DOHH2 (cell line): ENCODE measurements around the gene FREM1.

Source experiments
- H3F3A ChIP-seq: fragments of 200-600 bp; sonication (generic), shearing (Covaris generic); 2 replicates; pipeline ENCODE4 v1.6.0; 2016; ENCODE audit warnings: antibody characterized with exemption, mild to moderate bottlenecking; ENCODE audit not compliant: control insufficient read depth, insufficient read depth
- H3K27ac ChIP-seq: fragments of 200-600 bp; sonication (generic); 2 replicates; pipeline ENCODE4 v1.5.1; 2014; ENCODE audit warnings: low read depth, mild to moderate bottlenecking, low read length, moderate library complexity
- H3K27me3 ChIP-seq: fragments of 200-600 bp; sonication (generic); 2 replicates; pipeline ENCODE4 v1.6.1; 2014; ENCODE audit warnings: mild to moderate bottlenecking, low read length, mixed read lengths; ENCODE audit not compliant: control insufficient read depth
- H3K36me3 ChIP-seq: fragments of 200-600 bp; sonication (generic); 2 replicates; pipeline ENCODE4 v1.6.1; 2014; ENCODE audit warnings: mild to moderate bottlenecking, low read length, moderate library complexity, mixed read lengths; ENCODE audit not compliant: control insufficient read depth
- H3K4me1 ChIP-seq: fragments of 200-600 bp; sonication (generic); 2 replicates; pipeline ENCODE4 v1.6.1; 2014; ENCODE audit warnings: mild to moderate bottlenecking, low read length, mixed read lengths; ENCODE audit not compliant: control insufficient read depth
- H3K4me2 ChIP-seq: fragments of 200-600 bp; sonication (generic); 2 replicates; pipeline ENCODE4 v1.6.0; 2014; ENCODE audit warnings: mild to moderate bottlenecking, low read length, moderate library complexity
- H3K4me3 ChIP-seq: fragments of 200-600 bp; sonication (generic); 2 replicates; pipeline ENCODE4 v1.5.1; 2014; ENCODE audit warnings: mild to moderate bottlenecking, low read length, mixed read lengths
- H3K79me2 ChIP-seq: fragments of 200-600 bp; sonication (generic); 2 replicates; pipeline ENCODE4 v1.6.1; 2014; ENCODE audit warnings: mild to moderate bottlenecking, low read length, mixed read lengths; ENCODE audit not compliant: control insufficient read depth
- H3K9me2 ChIP-seq: fragments of 200-600 bp; sonication (generic); replicated peaks from 2 replicates; pipeline ENCODE4 v1.6.1; 2014; ENCODE audit warnings: mild to moderate bottlenecking, low read length, mixed read lengths; ENCODE audit not compliant: control insufficient read depth
- H3K9me3 ChIP-seq: fragments of 200-600 bp; sonication (generic); 2 replicates; pipeline ENCODE4 v1.6.1; 2014; ENCODE audit warnings: antibody characterized with exemption, low read length, mixed read lengths; ENCODE audit not compliant: control insufficient read depth, insufficient read depth
- H4K20me1 ChIP-seq: fragments of 200-600 bp; sonication (generic); 2 replicates; pipeline ENCODE4 v1.6.0; 2014; ENCODE audit warnings: low read depth, mild to moderate bottlenecking, antibody characterized with exemption, low read length, moderate library complexity; ENCODE audit not compliant: control insufficient read depth, insufficient read depth
- EZH2phosphoT487 ChIP-seq: fragments of 200-600 bp; sonication (generic); IDR thresholded peaks from 2 replicates; pipeline ENCODE4 v1.6.1; 2017; ENCODE audit warnings: borderline replicate concordance, mild to moderate bottlenecking, antibody characterized with exemption, low read length, moderate library complexity, mixed read lengths
- TF ChIP-seq, protein P1 (sequence below): fragments of 200-600 bp; sonication (generic); IDR thresholded peaks from one replicate; pipeline ENCODE4 v1.5.1; 2014; ENCODE audit warnings: antibody characterized with exemption, mild to moderate bottlenecking, low read depth, low read length; ENCODE audit not compliant: poor library complexity, severe bottlenecking

FREM1 gene

DNA sequence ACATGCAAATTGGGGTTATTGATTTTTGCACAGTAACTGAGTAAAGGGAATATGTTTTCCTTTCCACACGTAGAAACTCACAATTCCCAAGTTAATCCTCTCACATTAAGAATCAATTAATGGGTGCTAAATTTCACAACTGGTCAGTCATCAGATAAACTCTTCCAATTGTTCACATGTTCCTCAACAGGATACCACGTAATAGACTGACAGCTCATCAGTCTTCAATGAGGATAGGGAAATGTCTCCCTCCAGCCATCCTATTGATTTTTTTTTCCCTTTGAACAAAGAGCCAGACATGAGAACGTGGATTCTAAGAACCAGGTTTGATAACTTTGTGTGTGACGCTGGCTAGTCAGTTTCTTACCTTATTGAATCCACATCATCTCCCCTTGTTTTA is 186.9 kb downstream of the FREM1 start:
- Histone ChIP-seq H3F3A (no peaks in the 10 kb centered on the region), H3K79me2 (no peaks in the 10 kb centered on the region), H3K27ac (no peak overlapping the region), H3K27me3 (peaks cover 11% of the 10 kb centered on the region), H4K20me1 (no peaks in the 10 kb centered on the region), H3K9me3 (no peaks in the 10 kb centered on the region), H3K4me1 (no peaks in the 10 kb centered on the region), H3K9me2 (no peaks in the 10 kb centered on the region), H3K36me3 (no peaks in the 10 kb centered on the region), H3K4me3 (no peak overlapping the region), H3K4me2 (no peak overlapping the region)
- TF ChIP-seq EZH2phosphoT487: no peak
- TF ChIP-seq, protein P1, sequence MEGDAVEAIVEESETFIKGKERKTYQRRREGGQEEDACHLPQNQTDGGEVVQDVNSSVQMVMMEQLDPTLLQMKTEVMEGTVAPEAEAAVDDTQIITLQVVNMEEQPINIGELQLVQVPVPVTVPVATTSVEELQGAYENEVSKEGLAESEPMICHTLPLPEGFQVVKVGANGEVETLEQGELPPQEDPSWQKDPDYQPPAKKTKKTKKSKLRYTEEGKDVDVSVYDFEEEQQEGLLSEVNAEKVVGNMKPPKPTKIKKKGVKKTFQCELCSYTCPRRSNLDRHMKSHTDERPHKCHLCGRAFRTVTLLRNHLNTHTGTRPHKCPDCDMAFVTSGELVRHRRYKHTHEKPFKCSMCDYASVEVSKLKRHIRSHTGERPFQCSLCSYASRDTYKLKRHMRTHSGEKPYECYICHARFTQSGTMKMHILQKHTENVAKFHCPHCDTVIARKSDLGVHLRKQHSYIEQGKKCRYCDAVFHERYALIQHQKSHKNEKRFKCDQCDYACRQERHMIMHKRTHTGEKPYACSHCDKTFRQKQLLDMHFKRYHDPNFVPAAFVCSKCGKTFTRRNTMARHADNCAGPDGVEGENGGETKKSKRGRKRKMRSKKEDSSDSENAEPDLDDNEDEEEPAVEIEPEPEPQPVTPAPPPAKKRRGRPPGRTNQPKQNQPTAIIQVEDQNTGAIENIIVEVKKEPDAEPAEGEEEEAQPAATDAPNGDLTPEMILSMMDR: no peak

DNA sequence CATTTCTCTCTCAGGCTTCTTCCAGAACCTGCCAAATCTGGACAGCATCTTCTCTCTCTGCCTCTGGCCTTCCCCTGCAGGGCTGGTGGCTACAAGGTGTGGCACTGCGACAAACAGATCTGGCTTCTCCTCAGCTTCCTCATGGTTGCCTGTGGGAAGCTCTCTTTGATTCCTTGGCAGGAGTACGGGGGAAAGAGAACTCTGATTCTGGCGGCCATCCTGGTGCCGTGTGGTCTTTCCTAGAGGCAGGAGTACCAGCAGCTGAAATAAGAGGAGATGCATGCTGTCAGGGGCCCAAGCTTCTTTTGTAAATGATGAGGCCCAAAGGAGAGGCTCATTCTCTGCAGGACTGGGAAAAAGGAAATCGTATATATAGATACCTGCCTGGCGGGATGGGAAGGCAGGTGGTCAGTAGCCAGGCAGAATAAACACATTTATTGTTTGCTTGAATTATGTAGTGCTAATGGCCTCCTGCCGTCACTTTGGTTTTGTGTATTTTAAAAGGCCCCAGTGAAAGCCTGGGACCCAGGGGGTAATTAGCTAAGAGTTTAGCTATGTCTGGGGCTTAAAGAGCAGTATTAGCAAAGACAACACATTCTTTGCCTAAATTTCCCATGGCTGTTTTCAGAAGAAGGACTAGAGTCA is 187.7 kb downstream of the FREM1 start, which contains the start of gene CER1:
Gene CER1 (minus strand): TSS at position 343 of the 645 bp plus-strand sequence. CDS start 61 bp downstream, at position 282.
- Histone ChIP-seq H3K27ac (no peak within 1 kb of the TSS), H3K36me3 (no peaks in the 10 kb centered on the region), H4K20me1 (no peaks in the 10 kb centered on the region), H3F3A (no peaks in the 10 kb centered on the region), H3K4me3 (no peak within 1 kb of the TSS), H3K9me3 (no peaks in the 10 kb centered on the region), H3K4me2 (no peak within 1 kb of the TSS), H3K4me1 (no peaks in the 10 kb centered on the region), H3K27me3 (peaks cover 14% of the 10 kb centered on the region), H3K9me2 (no peaks in the 10 kb centered on the region), H3K79me2 (no peaks in the 10 kb centered on the region)
- TF ChIP-seq, protein P1: no peak
- no peak for TF ChIP-seq EZH2phosphoT487

DNA sequence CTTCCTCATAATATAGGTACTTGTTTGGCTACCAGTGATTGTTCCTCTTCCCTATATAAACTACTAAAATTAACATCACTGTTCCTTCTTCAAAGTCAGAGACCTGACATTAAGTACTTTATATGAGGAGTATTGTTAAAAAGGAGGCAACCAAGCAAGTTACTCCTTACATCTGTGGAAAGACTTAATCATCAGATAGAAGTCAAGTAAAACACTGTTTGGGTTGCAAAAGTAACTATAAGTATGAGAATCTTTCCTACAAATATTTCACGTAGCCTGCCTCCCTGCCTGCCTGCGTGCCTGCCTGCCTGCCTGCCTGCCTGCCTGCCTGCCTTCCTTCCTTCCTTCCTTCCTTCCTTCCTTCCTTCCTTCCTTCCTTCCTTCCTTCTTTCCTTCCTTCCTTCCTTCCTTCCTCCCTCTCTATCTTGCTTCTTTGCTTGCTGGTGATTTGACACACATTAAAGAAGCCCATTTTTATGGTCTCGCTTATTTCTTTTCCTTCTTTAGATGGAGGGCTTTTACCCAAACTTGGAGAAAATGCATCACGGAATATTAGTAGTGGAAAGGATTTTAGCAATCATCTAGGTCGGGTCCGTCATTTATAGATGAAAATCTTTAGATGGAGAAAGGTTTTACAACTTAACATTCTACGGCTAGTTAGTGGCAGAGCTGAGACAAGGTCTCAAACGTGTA is 190.9 kb downstream of the FREM1 start:
- H3F3A ChIP-seq: no peaks in the 10 kb centered on the region
- H3K4me2 ChIP-seq: no peak overlapping the region
- H3K4me1 ChIP-seq: no peaks in the 10 kb centered on the region
- H3K27ac ChIP-seq: no peak overlapping the region
- H3K9me2 ChIP-seq: no peaks in the 10 kb centered on the region
- no peaks in the 10 kb centered on the region for H3K36me3 ChIP-seq
- peaks cover 19% of the 10 kb centered on the region for H3K27me3 ChIP-seq
- H3K4me3 ChIP-seq: no peak overlapping the region
- no peaks in the 10 kb centered on the region for H3K79me2 ChIP-seq
- TF ChIP-seq EZH2phosphoT487: no peak
- TF ChIP-seq, protein P1: no peak
- H3K9me3 ChIP-seq: no peaks in the 10 kb centered on the region
- H4K20me1 ChIP-seq: no peaks in the 10 kb centered on the region
